Cardiac septum (tissue), 1 donor: ENCODE measurements around the gene SOWAHA. TPM values are rescaled to one million over a fixed set of nuclear protein-coding genes. Genes with fewer than 3 reads are reported as not detected.

Source experiments
- DNase-seq: peaks from one replicate; pipeline ENCODE4 v3.0.0-alpha.2; 2020; ENCODE audit warnings: low spot score
- intact Hi-C: fragments of 100-400 bp; cut with DNase I; formaldehyde crosslinking; loops from one replicate; pipeline ENCODE4 v1.14.0; 2022
- long read RNA-seq: library from polyadenylated mRNA; unstranded; transcript quantifications from one replicate; pipeline ENCODE4 v2.0.0, GENCODE V29; 2021
- total RNA-seq: library from RNA; stranded (reverse); fragmentation: NEBNext Ultra II Directional; extraction: Animal tissue kit (Norgen Biotek cat#: 25700); gene quantifications from one replicate; pipeline ENCODE4 v1.2.1, GENCODE V29; 2021
- donor health status: DM: no; HTN: no; CAD: no.

SOWAHA gene
- total RNA-seq = 0.08 TPM
- long read RNA-seq = 0 reads

DNA sequence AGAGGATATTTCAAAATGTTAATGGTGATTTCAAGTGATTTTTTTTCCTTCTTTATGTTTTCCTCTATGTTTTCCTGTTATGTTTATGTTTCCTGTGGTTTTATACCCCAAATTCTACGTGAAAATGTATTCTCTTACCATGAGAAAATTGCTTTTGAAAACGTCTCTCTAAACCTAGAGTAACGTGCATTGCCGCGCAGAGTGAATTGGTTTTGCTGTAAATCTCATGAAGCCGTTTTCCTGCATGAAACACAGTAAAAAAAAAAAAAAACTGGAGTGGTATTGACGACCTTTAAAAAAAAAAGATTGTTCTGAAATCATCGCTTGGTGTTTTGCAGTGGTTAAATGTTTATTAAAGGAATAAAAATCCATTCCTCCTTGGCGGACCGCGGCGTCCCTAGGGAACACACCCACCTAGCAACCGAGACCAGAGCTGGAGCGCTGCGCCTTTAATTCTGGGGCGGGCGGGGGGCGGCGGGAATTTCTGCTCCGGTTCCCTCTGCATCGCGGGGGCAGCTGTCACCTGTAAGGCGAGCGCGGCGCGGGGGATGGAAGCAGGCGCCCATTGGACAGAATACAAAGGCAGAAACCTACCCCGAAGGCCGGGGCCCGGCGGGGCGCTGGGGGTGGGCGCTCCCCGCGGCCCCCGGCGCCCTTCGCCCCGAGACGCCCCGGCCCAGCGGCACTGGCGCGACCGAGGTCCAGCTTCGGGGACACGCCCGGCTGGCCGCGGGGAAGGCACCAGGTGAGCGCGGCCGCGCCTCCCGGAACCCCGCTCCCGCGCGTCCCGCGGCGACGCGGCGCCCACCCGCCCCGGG lies at the start of gene SOWAHA:
TSS of gene SOWAHA (plus strand) at position 522 of the 818 bp plus-strand sequence. CDS start 320 bp downstream, outside the sequence.
- intact Hi-C loops = no loop called here
- DNase-seq = no peak

DNA sequence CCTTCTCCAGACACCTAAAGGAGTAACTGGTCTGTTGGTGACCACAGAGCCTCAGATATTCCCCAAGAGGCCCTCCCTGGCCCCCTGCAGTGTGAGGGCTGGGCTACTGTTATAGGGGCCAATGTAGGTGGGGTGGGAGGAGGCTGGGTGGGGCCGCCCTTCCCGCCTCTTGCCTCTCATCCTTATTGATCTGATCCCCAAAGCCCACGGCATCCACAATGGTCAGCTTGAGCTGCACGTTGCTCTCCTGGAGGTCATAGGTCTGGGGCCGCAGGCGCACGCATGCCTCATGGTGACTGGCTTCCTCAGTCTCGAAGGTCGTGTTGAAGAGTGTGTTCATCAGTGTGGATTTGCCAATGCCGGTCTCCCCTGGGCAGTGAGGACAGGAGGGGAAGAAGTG lies 49.1 kb upstream of the SOWAHA start:
- DNase-seq = peak; percentile 41
- intact Hi-C loops = no loop called here

DNA sequence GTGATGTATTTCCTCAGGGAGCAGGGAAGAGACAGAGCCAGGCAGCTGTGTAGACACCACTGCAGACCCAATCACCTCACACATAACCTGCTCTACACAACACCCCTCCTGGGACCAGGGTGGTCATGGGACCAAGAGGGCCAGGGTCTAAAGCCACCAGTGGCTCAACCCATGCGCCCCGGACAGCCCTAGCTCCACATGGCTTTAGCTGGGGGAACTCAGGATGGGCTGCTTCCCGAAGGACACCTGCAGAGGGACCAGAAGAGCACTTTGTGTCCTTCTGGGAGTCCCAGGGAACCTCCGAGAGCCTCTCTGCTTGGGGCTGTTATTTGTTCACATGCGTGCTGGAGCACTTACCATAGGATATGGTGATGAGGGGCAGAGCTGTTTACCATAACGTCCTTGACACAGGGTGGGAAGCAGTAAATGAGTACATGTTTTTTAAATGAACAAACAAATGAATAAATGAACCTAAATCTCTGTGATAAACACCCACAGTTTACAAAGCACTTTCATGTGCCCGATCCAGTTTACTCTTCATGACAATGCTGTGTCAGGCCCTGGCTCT lies 48.3 kb upstream of the SOWAHA start:
- peak; percentile 49 for DNase-seq

DNA sequence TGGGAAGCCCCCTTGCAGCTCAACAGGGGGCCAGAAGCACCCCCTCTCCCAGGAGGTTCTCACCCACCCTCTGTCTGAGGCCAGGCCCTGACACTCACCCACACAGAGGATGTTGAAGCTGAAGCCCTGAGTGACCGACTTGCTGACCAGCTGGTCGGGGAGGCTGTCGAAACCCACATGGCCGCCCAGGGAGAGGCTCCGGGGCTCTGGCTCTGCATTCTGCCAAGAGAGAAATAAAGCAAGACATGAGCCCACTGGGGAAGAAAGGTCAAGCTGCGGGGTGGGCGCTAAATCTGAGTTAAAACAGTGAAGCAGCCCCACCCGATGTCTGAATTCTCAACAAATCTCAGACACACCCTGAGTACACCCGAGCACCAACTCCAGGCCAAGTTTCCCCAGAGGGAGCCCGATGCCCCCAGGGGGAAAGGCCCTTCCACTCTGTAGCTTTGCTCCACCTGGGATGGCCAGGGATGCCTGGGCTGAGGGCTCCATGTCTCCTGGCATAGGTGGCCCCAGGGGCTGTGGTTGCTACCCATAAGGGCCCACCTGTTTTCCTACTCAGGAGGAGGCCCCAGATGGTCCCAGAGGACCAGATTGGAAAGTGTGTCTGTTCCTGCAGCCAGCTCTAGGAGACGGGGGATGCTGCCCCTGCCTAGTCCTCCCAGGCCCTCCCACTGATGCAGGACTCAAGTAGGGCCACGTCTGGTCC lies 47.6 kb upstream of the SOWAHA start:
- intact Hi-C loops = no loop called here
- peak; percentile 70 for DNase-seq

More for the DNA sequence above, 48.3 kb upstream of the SOWAHA start:
- intact Hi-C loops = no loop called here

DNA sequence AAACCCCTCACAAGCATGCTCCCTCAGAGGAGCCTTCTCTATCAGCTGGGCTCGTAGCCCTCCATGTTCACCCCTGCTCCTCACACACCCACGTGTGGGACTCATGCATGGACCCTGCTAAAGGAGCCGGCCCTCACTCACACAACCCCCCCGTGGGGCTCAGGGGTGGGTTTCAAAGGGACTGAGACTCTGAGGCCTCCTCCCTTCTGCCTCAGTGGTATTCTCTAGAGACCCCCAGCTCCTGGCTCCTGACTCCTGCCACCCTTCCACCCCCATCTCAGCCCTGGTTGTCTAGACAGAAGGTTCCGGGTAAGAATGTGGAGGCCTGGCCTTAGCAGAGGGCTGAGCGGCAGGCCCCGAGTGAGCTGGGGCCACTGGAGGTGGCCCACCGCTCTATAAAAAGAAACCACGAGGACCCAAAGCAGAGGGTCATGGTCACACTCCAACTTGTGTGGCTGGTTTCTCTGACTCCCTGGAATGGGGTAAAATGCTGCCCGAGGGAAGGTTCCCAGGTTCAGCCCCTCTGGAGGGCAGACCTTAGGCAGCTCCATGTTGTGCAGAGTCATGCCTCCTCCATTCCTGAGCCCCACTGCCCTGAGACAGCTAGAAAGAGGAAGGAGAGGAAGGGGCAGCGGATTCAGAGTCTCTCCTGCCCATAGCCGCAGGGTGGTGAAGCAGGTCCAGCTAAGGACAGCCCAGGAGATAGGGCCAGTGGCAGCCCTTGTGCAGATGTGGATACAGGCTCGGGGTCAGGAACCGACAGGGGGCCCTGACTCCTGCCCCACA lies 46.9 kb upstream of the SOWAHA start:
- peak; percentile 58 for DNase-seq
- intact Hi-C loops = no loop called here

DNA sequence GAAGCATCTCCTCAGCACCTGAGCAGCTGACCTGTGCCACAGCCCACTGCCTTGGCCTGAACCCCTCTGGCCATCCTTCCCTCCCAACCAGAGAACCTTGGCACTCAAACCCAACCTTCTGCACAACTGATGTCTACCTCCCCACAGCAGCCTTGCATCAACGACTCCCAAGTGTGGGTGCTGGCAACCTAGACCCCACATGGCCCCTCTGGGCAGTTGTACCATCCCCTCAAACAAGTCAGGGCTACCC lies 46.4 kb upstream of the SOWAHA start:
- intact Hi-C loops = no loop called here
- DNase-seq = peak; percentile 72

DNA sequence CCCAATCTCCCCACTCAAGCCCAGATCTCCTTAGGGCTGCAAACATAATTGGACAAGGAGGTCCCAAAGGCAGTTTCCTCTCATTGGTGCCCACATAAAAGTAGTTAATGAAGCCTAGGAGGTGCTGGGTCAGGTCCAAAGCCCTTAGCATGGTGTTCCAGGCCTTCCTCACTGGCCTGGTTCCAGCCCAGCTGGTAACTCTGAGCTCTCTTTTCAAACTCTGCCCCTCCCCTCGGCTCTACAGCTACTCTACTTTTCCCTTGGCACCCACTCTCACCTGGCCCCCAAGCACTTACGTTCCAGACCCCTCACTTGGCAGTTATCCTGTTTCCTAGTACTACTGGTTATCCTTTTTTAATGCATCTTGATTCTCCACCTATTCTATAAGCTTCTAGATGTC lies 46.0 kb upstream of the SOWAHA start:
- intact Hi-C loops = no loop called here
- DNase-seq = peak; percentile 61

DNA sequence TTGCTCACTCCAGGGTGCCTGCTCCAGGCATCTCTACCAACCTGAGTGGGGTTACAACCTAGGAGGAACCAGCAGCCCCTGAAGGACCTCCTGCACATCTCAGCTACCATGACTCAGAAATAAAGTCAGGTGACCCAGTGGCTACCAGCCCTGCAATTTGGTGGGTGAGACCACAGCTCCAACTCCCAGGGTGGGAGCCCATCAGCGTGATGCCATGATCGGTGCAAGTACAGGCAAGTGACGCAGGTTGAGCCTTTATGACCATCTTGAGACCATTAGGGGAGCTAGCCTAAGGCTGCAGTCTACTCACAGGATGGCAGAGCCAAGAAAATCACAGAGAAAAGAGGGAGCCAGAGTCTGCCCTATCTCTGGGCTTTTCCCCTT lies 44.6 kb upstream of the SOWAHA start:
- intact Hi-C loops = no loop called here
- peak; percentile 44 for DNase-seq

DNA sequence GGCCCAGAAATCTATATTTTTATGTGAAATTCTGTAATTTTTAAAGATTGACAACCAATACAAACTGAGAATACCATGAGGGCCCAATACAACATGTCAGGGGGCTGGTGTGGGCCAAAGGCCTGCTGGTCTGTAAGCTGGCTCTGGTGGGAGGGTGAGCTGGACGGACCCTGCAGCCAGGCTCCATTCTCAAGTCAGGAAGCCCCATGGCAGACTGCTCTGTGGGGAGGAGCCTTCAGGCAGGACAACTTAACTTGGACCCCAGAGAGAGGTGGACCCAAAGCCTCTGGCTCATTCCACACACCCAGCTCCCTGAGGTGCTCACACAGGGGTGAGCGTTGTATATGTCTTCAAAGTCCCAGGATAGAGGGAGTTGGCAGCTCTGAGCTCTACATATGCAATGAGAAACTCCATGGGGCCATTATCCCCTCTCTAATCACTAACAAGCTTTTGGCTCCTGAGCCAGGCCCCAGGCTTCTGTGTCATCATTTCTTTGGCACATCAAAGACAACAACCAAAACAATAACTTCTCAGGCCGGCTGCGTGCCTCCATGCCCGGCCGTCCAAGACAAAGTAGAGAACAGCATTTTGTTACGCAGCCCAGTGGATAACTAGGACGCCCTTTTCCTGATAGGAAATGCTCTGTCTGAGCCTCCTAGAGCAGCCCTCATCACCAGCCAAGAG lies 42.5 kb upstream of the SOWAHA start:
- intact Hi-C loops = loop anchor here (10.0 kb wide), 1 partner anchor 94 kb away; the partner anchor contains the start of genes GDF9 and UQCRQ
- peak; percentile 66 for DNase-seq

DNA sequence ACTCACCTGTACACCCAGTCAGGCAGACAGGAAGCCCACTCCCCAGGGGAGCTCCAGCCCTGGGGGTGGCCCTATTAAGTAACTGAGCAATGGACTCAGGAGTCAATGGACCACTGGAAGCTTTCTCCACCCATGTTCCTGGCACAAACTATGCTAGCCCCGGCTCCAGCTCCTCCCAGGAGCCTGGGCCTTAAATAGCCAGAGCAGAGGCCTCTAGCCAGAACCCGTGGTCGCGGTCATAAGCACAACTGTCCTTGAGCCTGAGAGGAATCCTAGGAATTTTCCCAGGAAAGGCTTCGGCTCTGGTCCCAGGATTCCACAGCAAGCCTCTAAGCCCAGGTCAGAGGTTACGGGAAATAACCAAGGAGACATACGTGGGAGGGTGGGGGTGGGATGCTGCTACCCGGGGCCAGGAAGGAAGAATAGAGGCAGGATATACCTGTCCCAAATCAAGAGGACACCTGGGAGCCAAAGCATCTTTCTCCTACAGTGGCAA lies 41.6 kb upstream of the SOWAHA start:
- peak; percentile 83 for DNase-seq
- intact Hi-C loops = loop anchor here (10.0 kb wide), 1 partner anchor 93 kb away; the partner anchor contains the start of genes GDF9 and UQCRQ

DNA sequence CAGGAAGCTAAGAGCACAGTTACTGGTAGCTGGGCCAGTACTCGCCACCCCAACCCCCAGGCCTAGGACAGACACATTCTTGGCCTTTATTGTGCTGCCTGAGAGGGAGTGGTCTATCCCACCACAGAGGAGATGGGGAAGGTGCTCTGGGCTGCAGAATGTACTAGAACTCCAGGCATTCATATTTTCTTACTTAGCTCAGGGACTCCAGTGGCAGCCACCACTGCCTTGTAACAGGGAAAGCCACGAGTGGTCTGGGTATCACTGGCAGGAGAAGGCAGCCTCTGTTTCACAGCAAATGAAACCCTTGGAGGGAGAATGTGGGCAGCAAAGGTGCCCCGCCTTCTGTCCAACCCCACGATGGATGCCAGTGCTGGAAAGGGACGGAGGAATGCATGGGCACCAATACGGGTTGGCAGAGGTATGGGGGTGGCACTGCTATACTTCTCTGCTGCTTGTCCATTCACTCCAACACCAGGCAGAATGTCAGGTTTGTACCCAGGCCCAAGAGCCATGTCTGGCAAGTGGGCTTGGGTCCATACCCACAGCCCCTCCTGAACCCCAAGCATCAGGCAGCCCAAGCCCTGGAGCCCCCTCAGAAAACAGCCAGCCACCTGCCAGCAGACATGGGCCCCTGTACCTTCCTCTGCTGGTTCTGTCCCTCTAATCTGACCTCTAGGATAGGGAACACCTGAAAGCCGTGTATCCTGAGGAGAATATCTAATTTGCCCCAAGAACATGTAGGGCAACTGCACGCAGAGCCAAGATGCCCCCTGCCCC lies 40.6 kb upstream of the SOWAHA start:
- intact Hi-C loops = loop anchor here (10.0 kb wide), 1 partner anchor 92 kb away; the partner anchor contains the start of genes GDF9 and UQCRQ
- peak; percentile 35 for DNase-seq

DNA sequence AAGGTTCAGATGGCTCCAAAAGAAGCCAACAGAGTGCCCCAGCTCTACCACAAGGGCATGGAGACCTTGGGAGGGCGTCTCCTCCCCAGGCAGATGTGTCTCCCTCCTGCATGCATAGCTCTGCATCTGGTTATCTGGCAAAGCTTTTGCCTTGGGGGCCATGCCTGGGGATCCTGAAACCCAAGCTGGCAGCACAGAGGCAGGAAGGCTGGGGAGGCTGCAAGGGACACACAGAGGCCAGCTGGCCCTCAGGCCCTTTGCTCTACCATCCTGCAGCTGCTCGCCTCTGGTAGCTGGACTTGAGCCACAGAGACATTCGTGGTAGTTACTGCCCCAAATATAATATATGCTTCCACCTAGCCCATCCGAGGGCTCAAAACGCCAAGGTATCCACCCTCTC lies 40.0 kb upstream of the SOWAHA start:
- DNase-seq = peak; percentile 36
- intact Hi-C loops = loop anchor here (10.0 kb wide), 1 partner anchor 92 kb away; the partner anchor contains the start of genes GDF9 and UQCRQ

DNA sequence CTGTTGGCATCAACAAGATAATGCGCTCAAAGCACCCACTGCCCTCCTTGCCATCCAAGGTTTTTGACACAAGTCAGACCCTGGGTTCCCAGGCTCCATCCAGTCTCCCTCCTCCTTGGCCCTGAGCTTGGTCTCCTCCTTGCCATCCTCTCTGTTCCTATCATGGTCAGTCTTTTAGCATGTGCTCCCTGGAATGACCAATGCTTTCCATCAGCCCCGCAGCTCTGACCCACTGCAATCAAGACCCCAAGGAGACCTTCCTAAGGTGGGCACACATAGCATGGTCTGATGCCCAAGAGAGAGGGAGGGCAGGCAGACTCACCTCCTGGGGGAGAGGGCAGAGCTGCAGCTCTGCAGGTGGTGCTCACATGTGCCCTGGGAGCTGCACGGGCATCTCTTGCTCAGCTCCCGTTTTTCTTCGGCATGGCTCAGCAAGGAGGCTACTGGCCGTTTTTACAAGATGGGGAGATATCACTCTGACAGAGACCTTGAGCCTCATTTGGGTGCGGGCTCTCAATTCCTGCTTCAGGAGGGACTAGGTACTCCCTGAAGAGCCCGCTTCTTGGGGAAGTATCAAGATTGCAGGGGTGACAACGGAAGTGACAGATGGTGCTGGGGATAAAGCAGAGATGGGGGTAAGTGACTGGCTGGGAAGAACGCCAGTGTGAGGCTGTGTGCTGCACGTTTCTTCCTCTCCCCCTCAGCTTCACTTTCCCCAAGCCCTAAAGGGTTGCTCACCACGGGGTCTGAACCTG lies 39.3 kb upstream of the SOWAHA start:
- peak; percentile 60 for DNase-seq
- intact Hi-C loops = loop anchor here (10.0 kb wide), 1 partner anchor 91 kb away; the partner anchor contains the start of genes GDF9 and UQCRQ

DNA sequence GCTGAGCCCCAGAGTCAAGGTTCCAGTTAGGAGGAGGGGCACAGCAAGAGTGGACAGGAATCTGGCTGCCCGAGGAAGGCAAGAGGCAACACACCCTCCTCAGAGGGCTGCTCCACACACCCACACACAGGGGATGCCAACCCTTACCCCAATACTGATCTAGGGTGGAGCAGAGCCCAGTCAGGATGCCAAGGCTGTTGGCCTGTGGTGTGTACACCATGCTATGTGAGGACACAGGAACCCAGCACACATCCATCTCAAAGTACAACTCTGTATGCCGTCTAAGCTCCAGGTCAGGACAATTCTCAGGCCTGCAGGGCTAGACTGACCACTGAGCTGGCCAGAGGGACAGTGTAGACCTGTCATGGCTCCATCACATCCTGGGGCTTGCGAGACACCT lies 38.7 kb upstream of the SOWAHA start:
- DNase-seq = peak; percentile 67
- intact Hi-C loops = loop anchor here (10.0 kb wide), 1 partner anchor 90 kb away; the partner anchor contains the start of genes GDF9 and UQCRQ

DNA sequence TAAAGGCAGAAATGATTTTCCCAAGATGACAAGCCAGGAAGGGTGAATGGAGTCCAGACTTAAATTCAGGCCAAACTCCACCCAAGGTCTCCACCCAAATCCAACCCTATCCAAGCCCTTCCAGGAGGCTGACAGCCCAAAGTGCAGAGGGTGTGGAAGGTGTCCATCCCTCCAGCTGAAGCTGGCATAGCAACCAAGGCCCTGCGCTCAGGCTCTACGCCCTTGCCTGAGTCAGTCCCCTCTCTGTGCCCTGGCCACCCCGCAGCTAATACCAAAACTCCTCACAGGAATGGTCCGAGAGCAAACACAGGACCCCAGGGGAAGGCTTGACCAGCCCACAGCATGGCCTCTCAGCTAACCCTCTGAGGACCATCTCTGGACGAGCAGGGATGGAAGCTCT lies 38.2 kb upstream of the SOWAHA start:
- intact Hi-C loops = loop anchor here (5.0 to 10.0 kb wide), 3 partner anchors 38 to 90 kb away; partner anchors contain the start of genes GDF9, KIF3A and UQCRQ
- DNase-seq = peak; percentile 71

DNA sequence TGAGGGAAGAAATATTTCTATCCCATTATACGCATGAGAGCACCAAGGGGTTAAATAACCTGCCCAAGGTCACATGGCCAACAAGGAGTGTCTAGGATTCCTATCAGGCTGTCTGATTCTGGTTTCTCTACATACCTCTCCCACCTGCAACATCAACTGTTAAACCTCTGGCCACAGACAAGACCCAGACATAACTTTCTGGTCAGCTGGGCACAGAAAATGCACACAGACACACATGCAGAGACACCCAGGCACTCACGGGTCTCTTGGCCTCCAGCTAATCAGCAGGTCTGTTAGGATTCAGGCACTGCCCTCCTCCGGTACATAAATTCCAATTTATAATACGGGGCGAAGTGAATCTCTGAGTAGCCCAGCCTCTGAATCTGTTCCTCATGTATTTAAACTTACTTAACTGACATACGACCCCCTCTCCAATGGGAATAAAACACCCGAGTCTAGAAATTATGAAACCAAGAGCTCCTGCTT lies 37.6 kb upstream of the SOWAHA start:
- intact Hi-C loops = loop anchor here (5.0 to 10.0 kb wide), 3 partner anchors 38 to 89 kb away; partner anchors contain the start of genes GDF9, KIF3A and UQCRQ

More for the DNA sequence above, 37.6 kb upstream of the SOWAHA start:
- DNase-seq = peak; percentile 22
